Measurements from ENCODE around the gene HOXB9.

DNA sequence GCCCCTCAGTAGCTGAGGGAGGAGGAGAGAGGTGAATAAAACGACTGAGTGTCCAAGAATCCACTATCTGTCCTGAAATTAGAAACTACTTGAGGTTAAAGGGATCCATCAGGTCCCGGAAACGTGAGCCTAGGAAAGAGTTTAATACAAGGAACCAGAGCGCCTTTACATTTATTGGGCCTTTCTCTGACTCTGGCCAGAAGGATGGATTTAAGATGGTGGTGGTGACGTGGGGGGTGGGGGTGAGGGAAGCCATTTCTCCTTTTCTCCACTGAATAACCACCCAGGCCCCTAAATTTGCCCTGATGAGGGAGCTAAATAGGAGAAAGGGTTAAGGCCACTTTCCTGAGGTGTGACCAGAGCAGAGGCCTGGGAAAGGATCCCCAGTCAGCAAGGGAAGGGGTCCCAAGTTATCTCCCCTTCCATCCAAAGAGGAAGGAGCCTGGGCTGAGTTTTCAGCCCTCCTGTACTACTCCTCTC is 1.0 kb upstream of the HOXB9 start:
- TF ChIP-seq, protein P1, sequence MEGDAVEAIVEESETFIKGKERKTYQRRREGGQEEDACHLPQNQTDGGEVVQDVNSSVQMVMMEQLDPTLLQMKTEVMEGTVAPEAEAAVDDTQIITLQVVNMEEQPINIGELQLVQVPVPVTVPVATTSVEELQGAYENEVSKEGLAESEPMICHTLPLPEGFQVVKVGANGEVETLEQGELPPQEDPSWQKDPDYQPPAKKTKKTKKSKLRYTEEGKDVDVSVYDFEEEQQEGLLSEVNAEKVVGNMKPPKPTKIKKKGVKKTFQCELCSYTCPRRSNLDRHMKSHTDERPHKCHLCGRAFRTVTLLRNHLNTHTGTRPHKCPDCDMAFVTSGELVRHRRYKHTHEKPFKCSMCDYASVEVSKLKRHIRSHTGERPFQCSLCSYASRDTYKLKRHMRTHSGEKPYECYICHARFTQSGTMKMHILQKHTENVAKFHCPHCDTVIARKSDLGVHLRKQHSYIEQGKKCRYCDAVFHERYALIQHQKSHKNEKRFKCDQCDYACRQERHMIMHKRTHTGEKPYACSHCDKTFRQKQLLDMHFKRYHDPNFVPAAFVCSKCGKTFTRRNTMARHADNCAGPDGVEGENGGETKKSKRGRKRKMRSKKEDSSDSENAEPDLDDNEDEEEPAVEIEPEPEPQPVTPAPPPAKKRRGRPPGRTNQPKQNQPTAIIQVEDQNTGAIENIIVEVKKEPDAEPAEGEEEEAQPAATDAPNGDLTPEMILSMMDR (IDR thresholded peaks at IDR 0.05; ENCODE audit: insufficient read depth, low read depth, low read length) = no peak
- no peak for TF ChIP-seq EZH2 (IDR thresholded peaks at IDR 0.05; ENCODE audit: insufficient read depth, low read length)

All from astrocyte (in vitro differentiated cells and primary cell).